H9 (cell line): ENCODE data around the gene FBXL19. TPM values are rescaled to one million over a fixed set of nuclear protein-coding genes. Genes with fewer than 3 reads are reported as not detected.

Experiments
- DNase-seq: peaks from one replicate; pipeline ENCODE4 v3.0.0-alpha.2; 2017
- H2AFZ ChIP-seq: one replicate; pipeline ENCODE4 v1.6.1; 2013; ENCODE audit warnings: mild to moderate bottlenecking, low read length, control low read depth, moderate library complexity
- H2AK5ac ChIP-seq: 2 replicates; pipeline ENCODE4 v1.6.1; 2013; ENCODE audit warnings: low read length, control low read depth, mixed read lengths; ENCODE audit not compliant: insufficient read length
- H2BK120ac ChIP-seq: one replicate; pipeline ENCODE4 v1.6.1; 2013; ENCODE audit warnings: low read depth, mild to moderate bottlenecking, low read length, control low read depth, inconsistent platforms; ENCODE audit not compliant: poor library complexity, severe bottlenecking
- H2BK12ac ChIP-seq: 2 replicates; pipeline ENCODE4 v1.6.1; 2013; ENCODE audit warnings: low read length, control low read depth, mixed read lengths, low read depth; ENCODE audit not compliant: insufficient read length
- H2BK15ac ChIP-seq: 2 replicates; pipeline ENCODE4 v1.6.1; 2013; ENCODE audit warnings: low read depth, low read length, control low read depth
- H2BK20ac ChIP-seq: one replicate; pipeline ENCODE4 v1.6.1; 2013; ENCODE audit warnings: low read depth, mild to moderate bottlenecking, low read length, control low read depth, inconsistent platforms; ENCODE audit not compliant: poor library complexity, severe bottlenecking
- H2BK5ac ChIP-seq: 2 replicates; pipeline ENCODE4 v1.6.1; 2013; ENCODE audit warnings: low read length, control low read depth, mixed read lengths; ENCODE audit not compliant: insufficient read length
- H3K14ac ChIP-seq: 2 replicates; pipeline ENCODE4 v1.6.1; 2013; ENCODE audit warnings: low read length, control low read depth; ENCODE audit not compliant: insufficient read depth
- H3K18ac ChIP-seq: 2 replicates; pipeline ENCODE4 v1.6.1; 2013; ENCODE audit warnings: low read depth, mild to moderate bottlenecking, mixed read lengths, low read length, control low read depth; ENCODE audit not compliant: insufficient read length
- H3K23ac ChIP-seq: 2 replicates; pipeline ENCODE4 v1.6.1; 2013; ENCODE audit warnings: low read length, control low read depth, mixed read lengths, low read depth; ENCODE audit not compliant: insufficient read length
- H3K23me2 ChIP-seq: 2 replicates; pipeline ENCODE4 v1.6.1; 2013; ENCODE audit warnings: low read depth, mild to moderate bottlenecking, mixed read lengths, low read length, control low read depth; ENCODE audit not compliant: insufficient read length, poor library complexity, severe bottlenecking
- H3K27ac ChIP-seq: 2 replicates; pipeline ENCODE4 v1.5.1; 2013; ENCODE audit warnings: low read length, control low read depth, mixed read lengths, low read depth; ENCODE audit not compliant: insufficient read length
- H3K27me3 ChIP-seq: 2 replicates; pipeline ENCODE4 v1.6.1; 2013; ENCODE audit warnings: low read length, control low read depth, inconsistent platforms; ENCODE audit not compliant: insufficient read depth
- H3K4ac ChIP-seq: 2 replicates; pipeline ENCODE4 v1.6.1; 2013; ENCODE audit warnings: low read depth, mild to moderate bottlenecking, control low read depth, inconsistent platforms, low read length, moderate library complexity
- H3K4me1 ChIP-seq: 2 replicates; pipeline ENCODE4 v1.6.1; 2013; ENCODE audit warnings: low read length, control low read depth, inconsistent platforms; ENCODE audit not compliant: insufficient read depth
- H3K4me2 ChIP-seq: 2 replicates; pipeline ENCODE4 v1.6.1; 2013; ENCODE audit warnings: low read length, control low read depth, mixed read lengths; ENCODE audit not compliant: insufficient read length, insufficient read depth
- H3K56ac ChIP-seq: 2 replicates; pipeline ENCODE4 v1.6.1; 2013; ENCODE audit warnings: low read depth, mild to moderate bottlenecking, mixed read lengths, low read length, control low read depth; ENCODE audit not compliant: insufficient read length
- H3K79me1 ChIP-seq: 2 replicates; pipeline ENCODE4 v1.6.1; 2013; ENCODE audit warnings: low read depth, mild to moderate bottlenecking, moderate library complexity, low read length, control low read depth, inconsistent platforms; ENCODE audit not compliant: insufficient read depth, poor library complexity, severe bottlenecking
- H3K79me2 ChIP-seq: 2 replicates; pipeline ENCODE4 v1.6.1; 2013; ENCODE audit warnings: low read length, control low read depth, inconsistent platforms; ENCODE audit not compliant: insufficient read depth
- H3K9ac ChIP-seq: 2 replicates; pipeline ENCODE4 v1.6.1; 2013; ENCODE audit warnings: low read length, control low read depth, mixed read lengths; ENCODE audit not compliant: insufficient read length; ENCODE audit errors: extremely low read depth
- H3K9me3 ChIP-seq: one replicate; pipeline ENCODE4 v1.6.1; 2013; ENCODE audit warnings: low read depth, low read length, inconsistent platforms; ENCODE audit not compliant: control insufficient read depth
- H3T11ph ChIP-seq: one replicate; pipeline ENCODE4 v1.6.1; 2013; ENCODE audit warnings: mild to moderate bottlenecking, low read length, control low read depth, inconsistent platforms
- H4K20me1 ChIP-seq: one replicate; pipeline ENCODE4 v1.6.1; 2013; ENCODE audit not compliant: control insufficient read depth, insufficient read length, insufficient read depth
- H4K5ac ChIP-seq: 2 replicates; pipeline ENCODE4 v1.6.1; 2013; ENCODE audit warnings: low read depth, mild to moderate bottlenecking, mixed read lengths, low read length, control low read depth; ENCODE audit not compliant: insufficient read length
- H4K8ac ChIP-seq: replicated peaks from 2 replicates; pipeline ENCODE4 v1.6.1; 2013; ENCODE audit warnings: low read length, control low read depth, mixed read lengths, low read depth; ENCODE audit not compliant: insufficient read length
- H4K91ac ChIP-seq: 2 replicates; pipeline ENCODE4 v1.6.1; 2013; ENCODE audit warnings: low read depth, mild to moderate bottlenecking, moderate library complexity, mixed read lengths, low read length, control low read depth; ENCODE audit not compliant: insufficient read length
- H3K27ac Mint-ChIP-seq, 3 experiments: 2 replicates in 2 of 3; 3 replicates in 1 of 3; pipeline ENCODE4 v1.8.0; 2020 to 2021; ENCODE audit warnings: mixed read lengths in 3 of 3, mild to moderate bottlenecking in 1 of 3, moderate library complexity in 1 of 3
- H3K27me3 Mint-ChIP-seq: 2 replicates; pipeline ENCODE4 v1.8.0; 2021; ENCODE audit warnings: low read depth, mild to moderate bottlenecking, moderate library complexity, mixed read lengths
- H3K36me3 Mint-ChIP-seq, 3 experiments: 2 replicates in 2 of 3; 3 replicates in 1 of 3; pipeline ENCODE4 v1.8.0; 2020 to 2021; ENCODE audit warnings: low read depth in 3 of 3, mixed read lengths in 3 of 3; ENCODE audit not compliant: insufficient read depth in 1 of 3
- H3K4me1 Mint-ChIP-seq, 2 experiments: 2 replicates each; pipeline ENCODE4 v1.8.0; 2020; ENCODE audit warnings: mixed read lengths in 2 of 2
- H3K4me3 Mint-ChIP-seq, 2 experiments: 2 replicates in 1 of 2; 3 replicates in 1 of 2; pipeline ENCODE4 v1.8.0; 2020 to 2021; ENCODE audit warnings: mild to moderate bottlenecking in 2 of 2, mixed read lengths in 2 of 2, moderate library complexity in 1 of 2
- H3K9me3 Mint-ChIP-seq, 2 experiments: 2 replicates in 1 of 2; 3 replicates in 1 of 2; pipeline ENCODE4 v1.8.0; 2020; ENCODE audit warnings: mild to moderate bottlenecking in 2 of 2, mixed read lengths in 2 of 2, moderate library complexity in 1 of 2
- CTCF ChIP-seq: fragments of 200-600 bp; sonication (generic); conservative IDR thresholded peaks from 3 replicates; pipeline ENCODE4 v1.8.0; 2021; ENCODE audit warnings: antibody characterized with exemption, mild to moderate bottlenecking
- WGBS: extraction: QIAGEN DNeasy Blood & Tissue Kit; methylation state at CpG from one replicate; pipeline ENCODE4 v1.1.7; 2013; ENCODE audit warnings: missing lambda C conversion rate, low lambda C conversion rate, mixed read lengths; ENCODE audit not compliant: insufficient read length; ENCODE audit errors: extremely low coverage; 5-methylcytosine and 5-hydroxymethylcytosine counted together
- total RNA-seq: library from RNA; stranded (reverse); gene quantifications from 2 replicates; pipeline ENCODE4 v1.2.1, GENCODE V29; 2021

The FBXL19 gene
- total RNA-seq, 1 experiment from 2014 or later: 66.8 TPM

GRCh38 chr16:30892670-30893416 lies 30.5 kb upstream of the FBXL19 start:
- Histone ChIP-seq H2AFZ (no peak overlapping the region), H2BK15ac (no peak overlapping the region), H3K9ac (no peak overlapping the region), H3K79me2 (no peaks in the 10 kb centered on the region), H3K23ac (no peak overlapping the region), H3K18ac (no peak overlapping the region), H2AK5ac (no peak overlapping the region), H4K5ac (no peak overlapping the region), H3K56ac (no peak overlapping the region), H3K79me1 (no peaks in the 10 kb centered on the region), H2BK120ac (no peak overlapping the region), H3K4ac (no peak overlapping the region), H3K27me3 (no peaks in the 10 kb centered on the region), H3K4me2 (peak overlapping the region; percentile 83), H4K91ac (no peak overlapping the region), H4K8ac (no peak overlapping the region), H2BK5ac (no peak overlapping the region), H3T11ph (no peak overlapping the region), H4K20me1 (peaks cover 2% of the 10 kb centered on the region), H3K4me1 (peaks cover 3% of the 10 kb centered on the region; the same call in 1 of the 2 replicates), H3K9me3 (no peaks in the 10 kb centered on the region), H2BK20ac (no peak overlapping the region), H3K23me2 (peaks cover 20% of the 10 kb centered on the region), H3K27ac (no peak overlapping the region), H3K14ac (no peak overlapping the region), H2BK12ac (no peak overlapping the region)
- no peak for DNase-seq
- no peak for TF ChIP-seq CTCF
- Mint-ChIP-seq H3K4me1 (peaks cover 28% of the 10 kb centered on the region in 2 experiments), H3K9me3 (peaks cover 0 to 2% of the 10 kb centered on the region in 2 experiments; a peak in 1 of 5 replicates), H3K4me3 (peak overlapping the region; percentile 70 to 82), H3K36me3 (peaks cover 5 to 16% (median 15%) of the 10 kb centered on the region in 3 experiments), H3K27me3 (peaks cover 14% of the 10 kb centered on the region), H3K27ac (peak overlapping the region in 1 of 3 experiments; percentile 48; a peak in 2 of 7 replicates)
- no CpG with 5 or more reads among the region's 20 CpGs for WGBS
